Body of pancreas (tissue), 4 donors: ENCODE measurements around the gene PLCD4.

Experiments used
- POLR2A ChIP-seq, 3 donors: fragments of 450-650 bp; IDR thresholded peaks; one replicate each; pipeline ENCODE4 v1.6.1; 2016; ENCODE audit warnings: antibody characterized with exemption in 3 of 3, mild to moderate bottlenecking in 2 of 3
- TF ChIP-seq, protein P1 (sequence below), 7 experiments: fragments of 450-650 bp in 4 of 7; fragments of 200-600 bp in 3 of 7; sonication (generic) in 3 of 7; IDR thresholded peaks; one replicate each; pipeline ENCODE4 v1.5.1; 2016 to 2019; ENCODE audit warnings: antibody characterized with exemption in 7 of 7

DNA sequence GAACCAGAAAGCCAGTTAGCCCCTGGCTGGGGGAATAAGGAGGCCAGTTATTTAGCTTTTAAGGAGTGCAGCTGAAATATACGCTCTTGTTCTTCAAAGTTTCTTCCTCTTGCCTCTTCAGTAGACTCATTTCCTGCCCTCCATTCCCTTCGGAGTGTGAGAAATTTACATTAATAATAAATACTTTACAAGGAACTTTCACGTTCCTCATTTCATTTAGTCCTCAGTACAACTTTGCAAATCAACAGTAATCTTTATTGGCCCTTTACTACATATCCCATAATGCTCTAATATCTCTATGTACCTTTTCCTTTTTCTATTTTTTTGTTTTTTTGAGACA, 15.6 kb downstream of the PLCD4 start:
- TF ChIP-seq, protein P1, sequence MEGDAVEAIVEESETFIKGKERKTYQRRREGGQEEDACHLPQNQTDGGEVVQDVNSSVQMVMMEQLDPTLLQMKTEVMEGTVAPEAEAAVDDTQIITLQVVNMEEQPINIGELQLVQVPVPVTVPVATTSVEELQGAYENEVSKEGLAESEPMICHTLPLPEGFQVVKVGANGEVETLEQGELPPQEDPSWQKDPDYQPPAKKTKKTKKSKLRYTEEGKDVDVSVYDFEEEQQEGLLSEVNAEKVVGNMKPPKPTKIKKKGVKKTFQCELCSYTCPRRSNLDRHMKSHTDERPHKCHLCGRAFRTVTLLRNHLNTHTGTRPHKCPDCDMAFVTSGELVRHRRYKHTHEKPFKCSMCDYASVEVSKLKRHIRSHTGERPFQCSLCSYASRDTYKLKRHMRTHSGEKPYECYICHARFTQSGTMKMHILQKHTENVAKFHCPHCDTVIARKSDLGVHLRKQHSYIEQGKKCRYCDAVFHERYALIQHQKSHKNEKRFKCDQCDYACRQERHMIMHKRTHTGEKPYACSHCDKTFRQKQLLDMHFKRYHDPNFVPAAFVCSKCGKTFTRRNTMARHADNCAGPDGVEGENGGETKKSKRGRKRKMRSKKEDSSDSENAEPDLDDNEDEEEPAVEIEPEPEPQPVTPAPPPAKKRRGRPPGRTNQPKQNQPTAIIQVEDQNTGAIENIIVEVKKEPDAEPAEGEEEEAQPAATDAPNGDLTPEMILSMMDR (IDR thresholded peaks at IDR 0.05) = no peak
- no peak for TF ChIP-seq POLR2A (IDR thresholded peaks at IDR 0.05)
